ENCODE results near the gene CCDC148.

GRCh38 chr2:158505448-158505934 lies 48.9 kb upstream of the CCDC148 start:
- TF ChIP-seq CTCF (IDR thresholded peaks at IDR 0.05), result no peak
- TF ChIP-seq EZH2 (IDR thresholded peaks at IDR 0.05), result no peak

All from neural progenitor cell (in vitro differentiated cells).